Endothelial cell (in vitro differentiated cells): ENCODE data around the gene C10orf67. TPM values are rescaled to one million over a fixed set of nuclear protein-coding genes. Genes with fewer than 3 reads are reported as not detected.

ENCODE experiments used
- DNase-seq: peaks from one replicate; pipeline ENCODE4 v3.0.0; 2021; ENCODE audit warnings: low spot score
- H3K27ac Mint-ChIP-seq: one replicate; pipeline ENCODE4 v1.8.0; 2021; ENCODE audit warnings: mixed read lengths, inconsistent platforms; ENCODE audit not compliant: unreplicated experiment
- H3K27me3 Mint-ChIP-seq: one replicate; pipeline ENCODE4 v1.8.0; 2021; ENCODE audit warnings: mild to moderate bottlenecking, moderate library complexity, mixed read lengths, inconsistent platforms; ENCODE audit not compliant: unreplicated experiment
- H3K36me3 Mint-ChIP-seq: one replicate; pipeline ENCODE4 v1.8.0; 2021; ENCODE audit warnings: mild to moderate bottlenecking, low read depth, mixed read lengths, inconsistent platforms; ENCODE audit not compliant: unreplicated experiment
- H3K4me1 Mint-ChIP-seq: one replicate; pipeline ENCODE4 v1.8.0; 2021; ENCODE audit warnings: mild to moderate bottlenecking, mixed read lengths, inconsistent platforms; ENCODE audit not compliant: unreplicated experiment
- H3K4me3 Mint-ChIP-seq: one replicate; pipeline ENCODE4 v1.8.0; 2021; ENCODE audit warnings: mild to moderate bottlenecking, mixed read lengths, inconsistent platforms; ENCODE audit not compliant: unreplicated experiment
- H3K9me3 Mint-ChIP-seq: one replicate; pipeline ENCODE4 v1.8.0; 2021; ENCODE audit warnings: mixed read lengths, inconsistent platforms; ENCODE audit not compliant: unreplicated experiment
- microRNA-seq: library from miRNA; unstranded; fragments of <30 nt; microRNA quantifications from one replicate; pipeline ENCODE4, GENCODE V29; 2020; ENCODE audit not compliant: unreplicated experiment
- total RNA-seq: library from RNA; stranded (reverse); fragmentation: NEBNext Ultra II Directional; extraction: Animal tissue kit (Norgen Biotek cat#: 25700); gene quantifications from one replicate; pipeline ENCODE4 v1.2.1, GENCODE V29; 2021; ENCODE audit not compliant: unreplicated experiment
- TF ChIP-seq, protein P1 (sequence below): fragments of 200-600 bp; sonication (generic); IDR thresholded peaks from one replicate; pipeline ENCODE4 v1.5.0; 2021; ENCODE audit warnings: antibody characterized with exemption; ENCODE audit not compliant: unreplicated experiment

The C10orf67 gene
- total RNA-seq, 1 donor from 2014 or later, result not detected

DNA sequence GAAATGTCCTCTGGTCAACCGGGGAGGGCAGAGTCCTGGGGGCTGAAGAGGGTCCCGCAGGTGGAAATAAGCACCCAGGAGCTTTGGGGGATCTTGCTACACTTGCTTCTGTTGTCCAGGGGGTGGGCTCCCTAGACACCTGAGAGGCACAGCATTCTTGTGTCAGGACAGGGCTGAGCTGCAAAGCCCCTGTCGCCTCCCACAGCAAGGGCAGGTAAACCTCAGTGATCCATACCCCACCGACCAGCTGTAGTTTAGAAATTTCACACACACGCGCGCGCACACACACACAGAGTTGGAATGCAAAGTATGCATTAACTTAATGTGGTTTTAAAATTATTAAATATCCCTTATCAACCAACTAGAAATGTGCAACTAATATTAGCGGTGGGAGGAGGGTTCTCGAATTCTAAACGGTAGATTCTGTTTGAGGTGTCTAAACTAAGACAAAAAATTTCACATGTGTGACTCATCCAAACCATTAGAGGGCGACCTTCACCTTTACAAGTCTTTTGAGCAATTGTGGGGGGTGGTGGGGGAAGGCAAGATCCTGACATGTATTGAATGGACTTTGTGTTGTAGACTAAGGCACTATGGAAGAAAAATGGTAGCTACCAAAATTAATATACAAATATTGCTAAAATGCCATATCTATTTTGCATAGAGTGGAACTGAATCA, 186.8 kb downstream of the C10orf67 start:
- no peak overlapping the region for H3K4me3 Mint-ChIP-seq
- H3K9me3 Mint-ChIP-seq, result no peaks in the 10 kb centered on the region
- no peaks in the 10 kb centered on the region for H3K27me3 Mint-ChIP-seq
- no peak overlapping the region for H3K27ac Mint-ChIP-seq
- TF ChIP-seq, protein P1, sequence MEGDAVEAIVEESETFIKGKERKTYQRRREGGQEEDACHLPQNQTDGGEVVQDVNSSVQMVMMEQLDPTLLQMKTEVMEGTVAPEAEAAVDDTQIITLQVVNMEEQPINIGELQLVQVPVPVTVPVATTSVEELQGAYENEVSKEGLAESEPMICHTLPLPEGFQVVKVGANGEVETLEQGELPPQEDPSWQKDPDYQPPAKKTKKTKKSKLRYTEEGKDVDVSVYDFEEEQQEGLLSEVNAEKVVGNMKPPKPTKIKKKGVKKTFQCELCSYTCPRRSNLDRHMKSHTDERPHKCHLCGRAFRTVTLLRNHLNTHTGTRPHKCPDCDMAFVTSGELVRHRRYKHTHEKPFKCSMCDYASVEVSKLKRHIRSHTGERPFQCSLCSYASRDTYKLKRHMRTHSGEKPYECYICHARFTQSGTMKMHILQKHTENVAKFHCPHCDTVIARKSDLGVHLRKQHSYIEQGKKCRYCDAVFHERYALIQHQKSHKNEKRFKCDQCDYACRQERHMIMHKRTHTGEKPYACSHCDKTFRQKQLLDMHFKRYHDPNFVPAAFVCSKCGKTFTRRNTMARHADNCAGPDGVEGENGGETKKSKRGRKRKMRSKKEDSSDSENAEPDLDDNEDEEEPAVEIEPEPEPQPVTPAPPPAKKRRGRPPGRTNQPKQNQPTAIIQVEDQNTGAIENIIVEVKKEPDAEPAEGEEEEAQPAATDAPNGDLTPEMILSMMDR, result no peak
- H3K36me3 Mint-ChIP-seq, result no peaks in the 10 kb centered on the region
- H3K4me1 Mint-ChIP-seq, result no peaks in the 10 kb centered on the region
- DNase-seq, result no peak

GRCh38 chr10:23157239-23157681, 187.3 kb downstream of the C10orf67 start:
- TF ChIP-seq, protein P1, result no peak
- Mint-ChIP-seq H3K36me3 (no peaks in the 10 kb centered on the region), H3K9me3 (no peaks in the 10 kb centered on the region), H3K4me3 (no peak overlapping the region), H3K27me3 (no peaks in the 10 kb centered on the region), H3K27ac (no peak overlapping the region), H3K4me1 (no peaks in the 10 kb centered on the region)
- no peak for DNase-seq

GRCh38 chr10:23156447-23157150, 188.0 kb downstream of the C10orf67 start:
- Mint-ChIP-seq H3K4me3 (no peak overlapping the region), H3K9me3 (no peaks in the 10 kb centered on the region), H3K27ac (no peak overlapping the region), H3K27me3 (no peaks in the 10 kb centered on the region), H3K4me1 (no peaks in the 10 kb centered on the region), H3K36me3 (no peaks in the 10 kb centered on the region)
- no peak for DNase-seq
- TF ChIP-seq, protein P1, result no peak

- H3K4me1 Mint-ChIP-seq, result no peaks in the 10 kb centered on the region
- H3K9me3 Mint-ChIP-seq, result no peaks in the 10 kb centered on the region
- TF ChIP-seq, protein P1, result no peak
- DNase-seq, result no peak
- H3K4me3 Mint-ChIP-seq, result no peak overlapping the region
- H3K36me3 Mint-ChIP-seq, result no peaks in the 10 kb centered on the region
- no peak overlapping the region for H3K27ac Mint-ChIP-seq
- no peaks in the 10 kb centered on the region for H3K27me3 Mint-ChIP-seq
Measured at GRCh38 chr10:23155169-23155568, 189.4 kb downstream of the C10orf67 start.

Small RNA genes lying within 50 kb of the gene (microRNA-seq; reads per million reads assigned to microRNA genes)
- not detected for gene MIR1254-2

Other genes starting within 250 kb of the C10orf67 start
- 29.9 TPM for gene MSRB2, start 249.2 kb downstream of the C10orf67 start, total RNA-seq
- not detected for gene PTF1A, start 152.5 kb downstream of the C10orf67 start, total RNA-seq
- 11.9 TPM for gene OTUD1, start 94.3 kb upstream of the C10orf67 start, total RNA-seq